B cell (primary cell): Measurements from ENCODE around the gene CCSAP. TPM values are rescaled to one million over a fixed set of nuclear protein-coding genes. Genes with fewer than 3 reads are reported as not detected.

Experiments used
- ATAC-seq: fragments of 200-7000 bp; cut with Tn5 transposase; one replicate; pipeline ENCODE4 v1.10.0; 2021; ENCODE audit warnings: low read depth, mild to moderate bottlenecking, moderate number of reproducible peaks, moderate library complexity
- CTCF ChIA-PET: fragments of 350-600 bp; sonication (Branson Sonifier 250); formaldehyde crosslinking; loops from one replicate; lab custom pipeline; 2021; ENCODE audit warnings: antibody characterized with exemption, inconsistent platforms; lab: Charles Lee
- POLR2A ChIA-PET: fragments of 350-600 bp; sonication (Branson Sonifier 250); formaldehyde crosslinking; loops from one replicate; lab custom pipeline; 2021; ENCODE audit warnings: antibody characterized with exemption; lab: Charles Lee
- DNase-seq: peaks from one replicate; pipeline ENCODE4 v3.0.0; 2013
- H2AFZ ChIP-seq: 2 replicates; pipeline ENCODE4 v1.6.1; 2012; ENCODE audit warnings: mild to moderate bottlenecking, low read depth, low read length; ENCODE audit not compliant: insufficient read depth, poor library complexity, severe bottlenecking
- H3K27ac ChIP-seq, 2 donors: 1 replicate in 1 of 2; 2 replicates in 1 of 2; pipeline ENCODE4 v1.5.1; 2012 to 2013; ENCODE audit warnings: low read length in 2 of 2, mild to moderate bottlenecking in 2 of 2, moderate library complexity in 1 of 2
- H3K27me3 ChIP-seq, 4 experiments: fragments of 200-600 bp in 1 of 4; sonication (generic) in 1 of 4; replicated peaks in 1 of 4; 1 replicate in 2 of 4; 2 replicates in 2 of 4; pipeline versions ENCODE4 v1.6.1 to v1.7.0; 2013 to 2016; ENCODE audit warnings: low read length in 3 of 4, mild to moderate bottlenecking in 2 of 4, mixed read lengths in 1 of 4, moderate library complexity in 1 of 4; ENCODE audit not compliant: insufficient read depth in 4 of 4, control insufficient read depth in 3 of 4; ENCODE audit errors: control extremely low read depth in 1 of 4
- H3K36me3 ChIP-seq, 2 experiments: replicated peaks in 1 of 2; 1 replicate in 1 of 2; 2 replicates in 1 of 2; pipeline versions ENCODE4 v1.6.1 to v1.7.1; 2013; ENCODE audit warnings: low read length in 1 of 2; ENCODE audit not compliant: insufficient read depth in 2 of 2, control insufficient read depth in 1 of 2; ENCODE audit errors: control extremely low read depth in 1 of 2, extremely low read depth in 1 of 2
- H3K4me1 ChIP-seq, 2 donors: fragments of 200-600 bp in 1 of 2; sonication (generic) in 1 of 2; 1 replicate in 1 of 2; 2 replicates in 1 of 2; pipeline versions ENCODE4 v1.5.1 to v1.6.1; 2013 to 2017; ENCODE audit warnings: low read length in 2 of 2; ENCODE audit not compliant: control insufficient read depth in 2 of 2, insufficient read depth in 2 of 2
- H3K4me2 ChIP-seq: replicated peaks from 2 replicates; pipeline ENCODE3; 2012; ENCODE audit warnings: mild to moderate bottlenecking, low read depth, low read length; ENCODE audit not compliant: poor library complexity, severe bottlenecking
- H3K4me3 ChIP-seq, 5 experiments: fragments of 200-600 bp in 1 of 5; sonication (generic) in 1 of 5; 1 replicate in 3 of 5; 2 replicates in 2 of 5; pipeline versions ENCODE4 v1.5.1 to v1.7.0; 2011 to 2016; ENCODE audit warnings: low read length in 4 of 5, mild to moderate bottlenecking in 4 of 5, low read depth in 2 of 5, control low read depth in 1 of 5, moderate library complexity in 1 of 5; ENCODE audit not compliant: insufficient read depth in 1 of 5; ENCODE audit errors: control extremely low read depth in 1 of 5, extremely low read depth in 1 of 5
- H3K79me2 ChIP-seq: fragments of 200-600 bp; sonication (generic); one replicate; pipeline ENCODE4 v1.6.0; 2016; ENCODE audit warnings: low read length; ENCODE audit not compliant: control insufficient read depth, insufficient read depth
- H3K9ac ChIP-seq: fragments of 200-600 bp; sonication (generic); 2 replicates; pipeline ENCODE4 v1.6.1; 2017; ENCODE audit warnings: mild to moderate bottlenecking, low read length, moderate library complexity
- H3K9me3 ChIP-seq, 3 donors: one replicate each; pipeline versions ENCODE4 v1.6.1 to v1.7.1; 2013; ENCODE audit warnings: low read length in 2 of 3; ENCODE audit not compliant: control insufficient read depth in 2 of 3, insufficient read depth in 1 of 3; ENCODE audit errors: control extremely low read depth in 1 of 3
- H4K20me1 ChIP-seq: 2 replicates; pipeline ENCODE4 v1.6.0; 2012; ENCODE audit warnings: mild to moderate bottlenecking, low read length; ENCODE audit not compliant: insufficient read depth, control insufficient read depth, poor library complexity, severe bottlenecking
- H3K27ac Mint-ChIP-seq: one replicate; pipeline ENCODE4 v1.8.0; 2021; ENCODE audit warnings: mixed read lengths
- H3K27me3 Mint-ChIP-seq: one replicate; pipeline ENCODE4 v1.8.0; 2021; ENCODE audit warnings: mixed read lengths
- H3K4me1 Mint-ChIP-seq: one replicate; pipeline ENCODE4 v1.8.0; 2021; ENCODE audit warnings: mixed read lengths
- H3K4me3 Mint-ChIP-seq: one replicate; pipeline ENCODE4 v1.8.0; 2021; ENCODE audit warnings: mixed read lengths
- H3K9me3 Mint-ChIP-seq: one replicate; pipeline ENCODE4 v1.8.0; 2022; ENCODE audit warnings: mixed read lengths; ENCODE audit not compliant: insufficient read depth
- EZH2 ChIP-seq: IDR thresholded peaks from 2 replicates; pipeline ENCODE4 v1.6.1; 2012; ENCODE audit warnings: borderline replicate concordance, low read depth, mild to moderate bottlenecking, moderate library complexity, low read length; ENCODE audit not compliant: insufficient read depth, poor library complexity, severe bottlenecking
- WGBS: methylation state at CpG from one replicate; pipeline ENCODE4 v1.1.5; 2013; ENCODE audit warnings: missing lambda C conversion rate; ENCODE audit not compliant: insufficient coverage; 5-methylcytosine and 5-hydroxymethylcytosine counted together
- intact Hi-C: fragments of 100-400 bp; cut with micrococcal nuclease; formaldehyde crosslinking; loops from one replicate; pipeline ENCODE4 v1.10.0; 2022
- polyA plus RNA-seq: library from polyadenylated mRNA; depleted of rRNA; stranded (reverse); fragments of >200 nt; gene quantifications from 2 replicates; pipeline ENCODE4 v1.2.3, GENCODE V29; 2012
- total RNA-seq, 2 donors: library from RNA; stranded (reverse); fragments of 120-200 nt in 1 of 2; gene quantifications; 1 replicate in 1 of 2; 2 replicates in 1 of 2; pipeline versions ENCODE4 v1.2.3 to v1.2.4, GENCODE V29; 2013 to 2022
- TF ChIP-seq, protein P1 (sequence below): fragments of 200-600 bp; IDR thresholded peaks from one replicate; pipeline ENCODE4 v1.8.0; 2022; ENCODE audit warnings: antibody characterized with exemption, mild to moderate bottlenecking

CCSAP gene
- total and polyA plus RNA-seq, 2 donors (not counting 1 experiment from before 2014, with no cell fraction given) = 3.3 to 15.8 TPM

DNA sequence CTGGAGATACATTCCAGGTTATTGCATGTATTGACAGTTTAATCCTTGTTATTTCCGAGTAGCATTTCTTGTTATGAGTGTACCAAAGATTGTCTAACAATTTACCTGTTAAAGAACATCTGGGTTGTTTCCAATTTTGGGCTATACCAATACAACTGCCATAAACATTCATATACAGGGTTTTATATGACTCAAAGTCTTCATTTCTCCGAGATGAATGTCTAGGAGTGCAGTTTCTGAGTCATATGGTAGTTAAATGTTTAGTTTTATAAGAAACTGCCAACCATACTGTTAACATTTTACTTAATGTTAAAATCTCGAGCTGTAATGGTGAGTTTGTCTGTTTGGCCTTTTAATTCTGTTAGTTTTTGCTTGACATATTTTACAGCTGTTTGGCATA is 61.9 kb downstream of the CCSAP start:
- ATAC-seq (no peak), DNase-seq (no peak)
- Histone ChIP-seq H3K4me3 (no peak overlapping the region), H3K27ac (no peak overlapping the region), H3K27me3 (no peaks in the 10 kb centered on the region), H4K20me1 (peaks cover 85% of the 10 kb centered on the region), H3K4me2 (no peak overlapping the region), H3K9me3 (no peaks in the 10 kb centered on the region), H3K9ac (no peak overlapping the region), H3K36me3 (peaks cover 0 to 3% of the 10 kb centered on the region in 2 experiments), H3K4me1 (peaks cover 0 to 6% of the 10 kb centered on the region in 2 donors), H3K79me2 (peaks cover 98% of the 10 kb centered on the region), H2AFZ (no peak overlapping the region)
- Mint-ChIP-seq H3K4me3 (no peak overlapping the region), H3K27me3 (no peaks in the 10 kb centered on the region), H3K27ac (no peak overlapping the region), H3K9me3 (no peaks in the 10 kb centered on the region), H3K4me1 (peaks cover 42% of the 10 kb centered on the region)
- intact Hi-C loops = no loop called here
- no peak for TF ChIP-seq EZH2
- TF ChIP-seq, protein P1, sequence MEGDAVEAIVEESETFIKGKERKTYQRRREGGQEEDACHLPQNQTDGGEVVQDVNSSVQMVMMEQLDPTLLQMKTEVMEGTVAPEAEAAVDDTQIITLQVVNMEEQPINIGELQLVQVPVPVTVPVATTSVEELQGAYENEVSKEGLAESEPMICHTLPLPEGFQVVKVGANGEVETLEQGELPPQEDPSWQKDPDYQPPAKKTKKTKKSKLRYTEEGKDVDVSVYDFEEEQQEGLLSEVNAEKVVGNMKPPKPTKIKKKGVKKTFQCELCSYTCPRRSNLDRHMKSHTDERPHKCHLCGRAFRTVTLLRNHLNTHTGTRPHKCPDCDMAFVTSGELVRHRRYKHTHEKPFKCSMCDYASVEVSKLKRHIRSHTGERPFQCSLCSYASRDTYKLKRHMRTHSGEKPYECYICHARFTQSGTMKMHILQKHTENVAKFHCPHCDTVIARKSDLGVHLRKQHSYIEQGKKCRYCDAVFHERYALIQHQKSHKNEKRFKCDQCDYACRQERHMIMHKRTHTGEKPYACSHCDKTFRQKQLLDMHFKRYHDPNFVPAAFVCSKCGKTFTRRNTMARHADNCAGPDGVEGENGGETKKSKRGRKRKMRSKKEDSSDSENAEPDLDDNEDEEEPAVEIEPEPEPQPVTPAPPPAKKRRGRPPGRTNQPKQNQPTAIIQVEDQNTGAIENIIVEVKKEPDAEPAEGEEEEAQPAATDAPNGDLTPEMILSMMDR = no peak
- no CpG with 5 or more reads among the region's 3 CpGs for WGBS
- ChIA-PET POLR2A (no interaction called here), CTCF (interaction anchor here (1.3 kb wide), 1 partner anchor 239 kb away, joined by 3 read pairs; no protein-coding TSS in a partner anchor)

DNA sequence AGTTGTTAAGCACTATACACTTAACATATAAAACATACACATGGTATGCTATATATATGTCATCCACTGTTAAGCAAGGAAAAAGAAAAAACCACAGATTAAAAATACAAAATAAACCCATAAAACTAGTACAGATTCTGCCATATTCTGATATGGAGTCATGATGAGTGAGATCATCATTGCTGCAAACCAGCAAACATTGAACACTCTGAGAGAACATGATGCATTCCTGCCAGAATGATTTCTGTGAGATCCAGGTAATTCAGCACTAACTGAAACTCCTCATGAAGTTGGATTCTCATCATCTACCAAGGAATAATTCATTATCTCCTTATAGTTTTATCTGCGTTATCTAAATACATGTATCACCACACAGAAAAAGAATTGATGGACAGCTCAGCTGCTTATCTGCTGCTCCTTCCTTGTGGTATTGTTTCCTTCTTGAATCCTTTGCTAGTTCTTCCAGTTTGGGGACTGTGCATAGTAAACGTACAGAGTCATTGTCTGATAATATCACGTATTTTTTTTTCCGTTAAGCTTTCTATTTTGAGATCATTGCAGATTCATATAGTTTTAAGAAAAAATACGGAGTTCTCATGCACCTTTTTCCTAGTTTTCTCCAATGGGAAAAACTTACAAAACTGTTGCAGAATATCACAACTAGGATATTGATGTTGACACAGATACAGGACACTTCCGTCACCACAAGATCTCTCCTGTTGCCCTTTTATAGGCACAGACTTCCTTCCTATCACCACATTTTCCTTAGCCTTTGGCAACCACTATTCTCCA is 62.6 kb downstream of the CCSAP start:
- H3K9me3 Mint-ChIP-seq = no peaks in the 10 kb centered on the region
- intact Hi-C loops = no loop called here
- no peak overlapping the region for H3K4me3 Mint-ChIP-seq
- ATAC-seq (no peak), DNase-seq (no peak)
- Histone ChIP-seq H3K27ac (no peak overlapping the region), H4K20me1 (peaks cover 88% of the 10 kb centered on the region), H3K4me1 (peaks cover 0 to 6% of the 10 kb centered on the region in 2 donors), H2AFZ (no peak overlapping the region), H3K79me2 (peaks cover 98% of the 10 kb centered on the region), H3K36me3 (peaks cover 0 to 3% of the 10 kb centered on the region in 2 experiments), H3K9ac (no peak overlapping the region), H3K27me3 (no peaks in the 10 kb centered on the region), H3K4me2 (no peak overlapping the region), H3K9me3 (no peaks in the 10 kb centered on the region), H3K4me3 (no peak overlapping the region)
- ChIA-PET CTCF (no interaction called here), POLR2A (no interaction called here)
- H3K27me3 Mint-ChIP-seq = no peaks in the 10 kb centered on the region
- peaks cover 40% of the 10 kb centered on the region for H3K4me1 Mint-ChIP-seq
- TF ChIP-seq EZH2 = no peak
- TF ChIP-seq, protein P1 = no peak
- no CpG with 5 or more reads among the region's 6 CpGs for WGBS
- H3K27ac Mint-ChIP-seq = no peak overlapping the region
